ENCODE results near the gene C5orf15.
A peak's percentile ranks its signal among the peaks of the same experiment; 100 is the strongest.

C5orf15 gene

DNA sequence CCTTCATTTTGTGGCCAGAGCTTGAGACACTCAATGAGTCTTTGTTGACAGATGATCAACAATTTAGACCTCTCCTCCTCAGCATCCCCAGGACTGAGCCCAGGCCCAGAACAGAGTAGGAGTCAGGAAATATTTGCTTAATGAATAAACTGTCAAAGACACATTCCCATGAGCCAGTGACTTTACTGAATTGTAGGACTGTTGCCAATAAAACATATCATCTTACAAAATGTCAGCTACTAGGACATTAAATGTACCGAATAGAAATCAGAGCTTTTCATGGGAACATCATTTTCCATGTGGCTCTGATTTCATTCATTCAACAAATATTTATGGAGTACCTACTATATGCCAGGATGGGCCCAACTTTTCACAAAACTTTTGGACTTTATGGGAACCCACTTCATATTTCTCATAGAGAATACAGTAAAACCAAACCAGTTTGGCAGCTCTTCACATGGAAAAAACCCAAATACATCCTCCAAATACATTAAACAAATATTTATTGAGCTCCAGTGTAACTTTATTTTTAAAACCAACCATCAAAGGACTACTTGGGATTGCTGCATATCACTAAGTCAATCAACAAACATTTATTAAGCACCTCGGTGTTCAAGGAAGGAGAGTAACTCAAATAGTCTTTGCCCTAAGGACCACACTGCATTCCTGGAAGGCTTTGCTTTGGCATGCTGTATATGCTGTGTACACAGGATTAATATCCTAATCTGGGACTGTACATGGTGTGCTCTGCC is 24.9 kb upstream of the C5orf15 start:
- DNase-seq = no peak

DNA sequence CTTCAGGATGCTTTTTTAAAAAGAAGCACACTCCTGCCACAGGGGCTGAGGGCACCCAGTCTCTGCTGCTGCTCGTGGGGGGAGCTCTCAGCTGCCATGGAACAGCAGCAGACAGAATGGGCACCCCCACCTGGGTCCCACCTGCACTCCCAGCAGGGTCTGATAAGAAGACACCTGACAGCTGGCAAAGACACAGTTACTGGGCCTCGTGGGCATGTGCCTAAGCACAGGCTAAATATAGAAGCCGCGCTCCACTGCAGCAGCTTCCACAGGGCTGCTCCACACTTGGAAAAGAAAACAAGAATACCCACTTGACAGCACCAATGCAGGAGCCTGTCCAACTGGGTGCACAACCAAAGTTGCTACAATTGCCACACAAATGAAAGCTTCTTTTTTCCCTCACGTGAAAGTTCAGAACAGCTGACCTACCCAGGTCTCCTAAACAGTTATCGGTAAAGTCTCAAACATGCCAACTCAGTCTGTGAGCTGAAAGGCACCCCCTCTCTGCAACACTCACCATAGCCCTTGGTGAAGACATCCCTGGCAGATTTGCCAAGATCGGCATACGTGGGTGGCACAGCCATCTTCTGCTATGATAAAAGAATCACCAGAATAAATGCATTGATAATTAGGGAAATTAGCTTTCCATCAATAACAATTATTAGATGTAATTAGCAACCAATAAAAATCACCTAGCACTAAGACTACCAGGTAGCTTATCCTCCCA is 24.2 kb upstream of the C5orf15 start:
- no peak for DNase-seq

DNA sequence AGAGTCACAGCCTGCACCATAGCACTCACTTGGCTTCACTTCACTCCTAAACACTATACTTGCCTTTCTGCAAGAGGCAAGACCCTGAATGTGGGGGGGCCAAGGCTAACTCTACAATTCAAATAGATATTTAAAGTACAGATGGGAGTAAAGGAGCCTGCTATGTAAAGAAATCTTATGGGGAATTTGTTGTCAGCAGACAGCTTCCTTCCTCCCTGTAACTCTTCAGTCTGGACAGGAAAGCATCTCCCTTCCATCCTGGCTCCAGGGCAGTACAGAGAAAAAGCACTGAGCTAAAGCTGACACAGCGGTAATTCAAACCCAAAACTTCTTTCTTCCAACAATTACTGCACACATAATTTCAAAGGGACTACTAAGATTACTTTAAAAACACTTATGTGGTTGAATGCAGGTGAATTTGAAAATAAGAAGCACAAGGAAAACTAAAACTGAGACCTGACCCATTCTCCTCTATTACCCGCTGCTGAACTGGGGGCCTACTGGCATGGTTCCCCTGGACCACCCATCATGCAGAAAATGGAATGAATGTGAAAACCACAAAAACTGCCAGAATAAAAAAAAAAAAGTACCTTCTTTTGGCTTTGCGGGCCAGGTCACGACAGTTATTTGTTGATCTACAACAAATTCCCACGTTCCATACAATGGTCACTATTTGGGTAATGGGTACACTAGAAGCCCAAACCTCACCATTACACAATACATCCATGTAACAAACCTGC is 22.9 kb upstream of the C5orf15 start:
- no peak for DNase-seq

DNA sequence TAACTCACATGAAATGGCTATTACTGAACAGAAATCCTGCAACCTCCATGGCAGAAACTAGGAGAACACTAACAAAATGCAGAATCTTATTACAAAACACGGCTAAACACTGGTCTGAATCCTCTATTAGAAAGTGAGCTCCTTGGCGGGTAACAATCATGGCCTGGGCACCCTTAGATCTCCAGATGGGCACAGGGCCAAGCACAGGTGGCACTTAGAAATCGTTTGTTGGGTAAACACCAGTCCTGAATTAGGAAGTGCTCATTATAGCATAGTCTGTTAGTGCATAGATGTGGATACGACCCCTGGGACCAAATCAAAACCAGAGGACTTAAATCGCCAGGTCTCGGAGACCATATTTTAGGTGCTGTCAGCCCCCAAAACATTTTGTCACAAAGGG is 22.0 kb upstream of the C5orf15 start:
- DNase-seq = no peak

DNA sequence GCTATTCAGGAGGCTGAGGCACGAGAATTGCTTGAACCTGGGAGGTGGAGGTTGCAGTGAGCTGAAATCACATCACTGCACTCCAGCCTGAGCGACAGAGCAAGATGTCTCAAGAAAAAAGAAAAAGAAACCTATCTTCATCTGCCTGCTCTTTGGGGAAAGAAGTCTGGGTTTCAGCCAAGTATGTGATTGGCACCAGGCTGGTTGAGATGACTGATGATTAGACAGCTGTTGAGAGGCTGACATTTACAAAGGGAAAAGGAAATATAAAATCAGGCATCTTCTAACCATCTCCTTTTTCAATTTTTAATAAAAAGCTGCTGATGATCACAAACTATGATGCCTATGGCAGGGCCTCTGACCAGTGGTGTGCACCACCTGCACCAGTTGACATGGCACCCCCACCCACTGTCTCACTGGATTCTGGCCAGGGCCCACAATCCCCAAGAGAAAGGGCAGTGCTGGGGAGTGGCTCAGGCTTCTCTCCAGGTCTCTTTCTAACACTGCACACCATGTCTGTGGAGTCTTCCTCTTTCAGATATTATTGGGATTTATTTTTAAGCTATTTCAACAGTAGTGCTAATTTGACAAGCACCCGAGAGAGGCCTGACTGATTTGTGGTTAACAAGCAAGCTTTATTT is 17.2 kb upstream of the C5orf15 start:
- DNase-seq = no peak

DNA sequence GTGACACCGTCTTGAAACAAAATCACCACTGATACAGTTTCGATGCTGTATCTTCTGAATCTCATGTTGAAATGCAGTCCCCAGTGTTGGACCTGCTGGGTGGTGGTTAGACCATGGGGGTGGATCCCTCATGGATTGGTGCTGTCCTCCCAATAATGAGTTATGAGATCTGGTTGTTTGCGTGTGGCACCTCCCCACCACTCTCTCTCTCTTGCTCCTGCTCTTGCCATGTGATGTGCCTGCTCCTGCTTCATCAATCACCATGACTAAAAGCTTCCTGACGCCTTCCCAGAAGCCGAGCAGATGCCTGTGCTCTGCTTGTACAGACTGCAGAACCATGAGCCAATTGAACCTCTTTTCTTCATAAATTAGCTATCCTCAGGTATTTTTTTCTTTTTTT is 15.2 kb upstream of the C5orf15 start:
- DNase-seq = no peak

DNA sequence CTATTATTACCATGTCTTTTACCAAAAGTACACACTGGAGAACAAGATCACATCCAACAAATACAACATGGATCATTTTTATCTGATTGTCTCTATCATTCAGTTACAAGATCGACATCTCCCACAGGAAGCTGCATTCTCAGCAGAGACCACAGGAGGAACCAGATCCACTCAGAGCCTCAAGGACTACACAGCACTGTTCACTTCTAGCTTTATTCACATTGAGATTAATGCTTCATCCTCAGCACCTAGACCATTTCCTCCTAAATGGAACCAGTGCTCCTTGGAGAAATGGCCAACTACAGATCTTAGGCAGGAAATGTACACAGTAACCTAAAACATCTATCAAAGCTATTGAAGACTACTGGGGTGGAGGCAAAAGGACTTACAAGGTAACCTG is 13.3 kb upstream of the C5orf15 start:
- DNase-seq = no peak

DNA sequence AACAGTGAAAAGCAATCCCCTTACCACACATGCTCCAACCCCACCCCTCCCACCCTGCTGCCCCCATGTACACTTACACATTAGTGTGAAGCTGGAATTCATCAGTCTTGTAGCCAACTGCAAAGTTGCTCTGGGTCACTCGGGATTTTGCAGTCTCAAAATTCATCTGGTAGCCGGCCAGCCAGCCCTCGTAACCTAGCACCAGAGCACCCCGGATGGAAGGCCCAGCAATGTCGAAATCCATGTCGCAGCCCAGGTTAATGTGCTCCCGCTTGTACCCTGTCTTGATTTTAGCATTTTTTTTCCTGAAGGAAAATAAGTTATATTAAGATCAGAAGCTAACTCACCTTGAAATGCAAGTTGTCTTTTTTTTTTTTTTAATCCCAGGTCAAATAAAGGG is 12.2 kb upstream of the C5orf15 start:
- no peak for DNase-seq

DNA sequence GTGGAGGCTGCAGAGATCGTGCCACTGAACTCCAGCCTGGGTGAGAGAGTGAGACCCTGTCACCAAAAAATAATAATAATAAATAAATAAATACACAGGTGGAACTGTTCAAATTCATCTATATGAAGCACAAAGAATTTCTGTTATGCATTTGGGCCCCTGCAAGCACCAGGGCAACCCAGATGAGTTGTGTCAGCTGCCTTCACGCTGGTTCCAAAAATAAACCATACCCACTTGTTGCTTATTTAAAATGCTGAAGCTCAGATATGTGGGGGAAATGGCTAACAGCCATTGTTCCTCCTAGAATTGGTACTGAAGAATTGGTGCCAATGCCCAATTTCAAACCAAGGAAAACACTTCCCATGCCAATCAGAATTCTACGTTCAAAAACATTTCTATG is 10.5 kb upstream of the C5orf15 start:
- DNase-seq = no peak

DNA sequence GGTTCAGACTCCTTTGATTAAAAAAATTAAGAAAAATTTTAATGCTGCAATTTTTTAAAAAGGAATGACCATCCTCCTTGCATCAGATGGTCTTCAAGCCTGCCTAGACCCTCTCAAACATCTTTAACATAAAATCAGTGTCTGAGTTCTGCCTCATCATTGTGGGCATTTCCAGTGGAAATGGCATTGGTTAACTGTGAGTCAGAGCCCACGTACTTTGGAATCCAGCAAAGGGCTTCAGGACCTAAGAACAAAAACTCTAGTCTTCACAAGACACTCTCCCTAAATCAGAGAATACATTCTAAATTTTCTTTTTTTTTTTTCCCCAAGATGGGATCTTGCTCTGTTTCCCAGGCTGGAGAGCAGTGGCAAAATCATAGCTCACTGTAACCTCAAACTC is 9.4 kb upstream of the C5orf15 start:
- no peak for DNase-seq

DNA sequence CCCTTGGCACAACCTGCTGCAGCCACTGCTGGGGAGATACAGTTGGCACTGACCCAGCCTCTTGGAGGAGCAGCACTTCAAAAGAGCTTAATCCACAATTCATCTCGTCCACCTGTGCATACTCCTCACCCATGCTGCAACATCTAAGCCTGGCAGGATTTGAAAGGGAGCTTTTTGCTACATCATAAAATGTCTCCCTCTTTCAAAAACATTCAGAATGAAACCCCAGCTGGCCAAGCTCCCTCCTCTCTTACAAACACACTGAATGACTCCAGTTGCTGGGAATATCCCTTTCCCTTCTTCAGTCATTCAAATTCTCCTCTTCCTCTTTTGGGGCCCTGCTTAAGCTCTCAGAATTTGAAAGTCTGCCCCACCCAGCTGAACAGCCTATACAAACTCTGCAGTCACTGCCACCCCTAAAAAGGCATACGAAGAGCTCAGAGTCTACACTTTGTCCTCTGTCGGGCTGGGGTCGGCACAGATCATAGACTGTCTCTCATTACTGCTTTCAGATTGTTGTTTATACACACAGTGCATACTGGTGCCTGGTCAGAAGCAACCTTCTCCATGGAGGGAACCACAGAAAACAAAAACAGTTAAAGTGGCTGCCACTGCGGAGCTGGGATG is 8.8 kb upstream of the C5orf15 start:
- DNase-seq = no peak

DNA sequence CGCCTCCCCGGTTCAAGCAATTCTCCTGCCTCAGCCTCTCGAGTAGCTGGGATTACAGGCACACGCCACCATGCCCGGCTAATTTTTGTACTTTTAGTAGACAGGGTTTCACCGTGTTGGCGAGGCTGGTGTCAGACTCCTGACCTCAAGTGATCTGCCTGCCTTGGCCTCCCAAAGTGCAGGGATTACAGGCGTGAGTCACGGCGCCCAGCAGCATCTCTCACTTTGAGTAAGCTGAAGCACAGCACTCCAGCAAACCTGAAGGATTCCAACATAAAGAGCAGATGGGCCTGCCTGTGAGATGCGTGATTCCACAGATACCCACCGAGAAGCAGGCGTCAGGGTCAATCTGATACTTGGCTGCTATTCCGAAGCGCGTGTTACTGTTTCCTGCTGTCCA is 7.1 kb upstream of the C5orf15 start:
- peak; percentile 23 for DNase-seq

DNA sequence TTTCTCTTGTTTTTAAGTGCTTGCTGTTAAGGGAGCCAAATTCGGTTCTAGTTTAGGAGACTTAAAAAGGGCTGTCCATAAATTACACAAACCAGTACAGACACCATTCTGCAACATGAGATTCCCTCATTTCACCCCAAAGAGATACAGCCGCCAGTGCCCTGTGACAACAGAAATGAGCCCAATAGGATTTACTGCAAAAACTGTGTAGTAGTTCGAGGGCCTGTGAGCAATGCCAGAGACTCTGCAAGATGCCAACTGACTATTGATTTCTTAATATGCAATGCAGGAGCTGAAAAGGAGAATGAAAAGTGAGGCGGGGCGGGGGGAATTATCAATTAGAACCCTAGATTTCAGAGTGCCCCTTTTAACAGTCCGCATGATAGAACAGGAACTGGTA is 5.7 kb upstream of the C5orf15 start:
- DNase-seq = no peak

DNA sequence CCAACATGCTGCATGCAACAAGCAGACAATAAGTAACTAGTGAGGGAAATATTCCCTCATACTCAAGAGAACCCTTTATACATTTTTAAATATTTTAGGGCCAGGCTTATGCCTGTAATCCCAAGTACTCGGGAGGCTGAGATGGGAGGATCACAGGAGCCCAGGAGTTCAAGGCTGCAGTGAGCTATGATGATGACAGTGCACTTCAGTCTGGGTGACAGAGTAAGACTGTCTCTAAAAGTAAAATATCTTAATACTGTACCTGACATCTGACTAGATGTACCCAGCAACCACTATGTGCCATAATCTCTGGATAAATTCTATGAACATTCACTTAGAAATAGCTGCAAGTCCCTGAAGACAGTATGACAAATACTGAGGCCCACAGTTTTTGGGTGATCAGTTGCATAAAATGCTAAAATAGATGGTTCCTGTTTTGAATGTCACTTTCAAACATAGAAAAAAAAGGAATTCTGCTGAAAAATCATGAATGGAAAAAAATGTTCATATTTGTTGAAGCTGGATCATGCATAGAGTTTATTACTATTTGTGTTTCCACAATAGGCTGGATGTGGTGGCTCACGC is 2.0 kb upstream of the C5orf15 start:
- DNase-seq = no peak

DNA sequence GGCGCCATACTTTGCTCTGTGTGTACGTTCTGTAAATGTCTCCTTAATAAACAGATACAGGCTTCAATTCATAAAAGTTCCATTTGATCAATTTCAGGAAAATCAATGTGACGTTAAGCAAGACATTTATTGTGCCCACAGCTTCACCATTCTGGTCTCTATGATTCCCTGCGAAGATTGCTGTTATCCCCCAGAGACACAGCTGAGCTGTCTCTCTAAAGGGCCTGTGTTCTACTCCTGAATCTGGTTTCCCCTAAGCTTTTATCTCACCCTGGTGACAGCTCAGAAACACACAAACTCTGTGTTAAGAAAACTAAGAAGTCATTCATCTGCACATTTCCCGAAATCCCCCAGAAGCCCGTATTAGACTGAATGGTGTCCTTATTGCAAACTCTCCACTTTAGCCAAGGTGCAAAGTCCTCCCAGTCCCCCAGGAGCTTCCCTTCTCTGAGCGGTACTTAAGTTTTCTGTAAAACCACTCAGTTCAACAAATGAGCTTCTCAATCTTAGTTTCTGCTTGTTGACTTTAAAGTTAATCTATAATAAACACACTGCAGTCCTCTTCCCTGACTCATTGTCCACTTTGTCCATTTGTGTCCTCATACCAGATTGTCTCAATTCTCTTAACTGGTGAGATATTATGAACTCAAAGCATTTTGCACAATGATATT is 1.4 kb upstream of the C5orf15 start:
- DNase-seq = no peak

DNA sequence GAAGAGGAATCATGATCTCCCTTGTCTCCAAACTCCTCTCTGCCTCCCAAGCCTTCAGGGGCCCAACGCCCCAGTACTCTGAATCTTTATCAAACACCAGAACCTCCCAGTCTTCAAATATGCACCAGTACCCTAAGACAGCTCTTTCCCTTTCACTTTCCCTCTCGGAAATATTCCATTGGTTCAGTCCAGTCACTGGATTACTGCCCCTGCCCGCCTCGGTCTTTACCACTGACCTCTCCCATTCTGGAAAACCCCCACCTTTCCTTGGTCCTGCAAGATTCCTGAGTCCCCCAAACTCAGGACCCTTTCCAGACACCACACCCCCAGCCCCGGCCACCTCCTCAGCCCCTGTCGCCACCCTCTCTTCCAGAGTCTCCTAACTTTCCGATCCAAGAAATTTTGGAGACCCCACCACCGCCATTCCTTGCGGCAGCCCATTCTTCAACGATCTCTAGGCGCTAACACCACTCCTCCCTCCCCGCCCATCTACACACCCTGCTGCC is 674 bp downstream of the C5orf15 start:
- DNase-seq = no peak

DNA sequence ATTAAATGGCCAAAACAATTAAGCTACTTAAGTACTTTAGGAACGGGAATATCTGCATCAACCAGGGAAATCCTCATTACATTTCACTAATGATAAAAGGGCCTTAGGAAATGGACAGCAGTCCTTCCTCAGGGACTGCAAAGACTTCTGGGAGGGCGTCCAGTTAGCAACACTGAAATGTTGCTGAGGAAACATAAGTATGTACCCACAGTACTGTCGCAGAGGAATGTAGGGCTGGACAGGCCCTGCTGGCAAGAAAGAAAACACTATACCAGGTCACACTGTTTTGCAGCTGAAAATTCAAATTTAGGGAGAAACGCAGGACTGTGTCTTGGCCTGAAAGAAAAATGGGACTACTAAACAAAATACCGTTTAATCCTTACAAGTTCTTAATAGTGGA is 1.3 kb downstream of the C5orf15 start:
- no peak for DNase-seq

DNA sequence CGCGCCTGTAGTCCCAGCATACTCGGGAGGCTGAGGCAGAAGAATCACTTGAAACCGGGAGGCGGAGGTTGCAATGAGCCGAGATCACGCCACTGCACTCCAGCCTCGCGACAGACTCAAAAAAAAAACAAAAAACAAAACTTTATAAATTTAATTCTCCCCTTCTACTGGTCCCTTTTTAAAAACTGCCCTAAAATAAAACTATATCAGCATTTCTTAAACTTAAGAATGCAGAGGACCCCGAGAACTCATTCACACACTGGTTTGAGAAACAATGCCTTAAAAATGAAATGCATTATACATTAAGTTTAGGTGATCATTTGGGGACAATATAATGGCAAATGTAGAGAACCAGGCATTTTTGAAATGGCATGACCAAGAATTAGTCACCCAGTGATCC is 2.3 kb downstream of the C5orf15 start:
- no peak for DNase-seq

DNA sequence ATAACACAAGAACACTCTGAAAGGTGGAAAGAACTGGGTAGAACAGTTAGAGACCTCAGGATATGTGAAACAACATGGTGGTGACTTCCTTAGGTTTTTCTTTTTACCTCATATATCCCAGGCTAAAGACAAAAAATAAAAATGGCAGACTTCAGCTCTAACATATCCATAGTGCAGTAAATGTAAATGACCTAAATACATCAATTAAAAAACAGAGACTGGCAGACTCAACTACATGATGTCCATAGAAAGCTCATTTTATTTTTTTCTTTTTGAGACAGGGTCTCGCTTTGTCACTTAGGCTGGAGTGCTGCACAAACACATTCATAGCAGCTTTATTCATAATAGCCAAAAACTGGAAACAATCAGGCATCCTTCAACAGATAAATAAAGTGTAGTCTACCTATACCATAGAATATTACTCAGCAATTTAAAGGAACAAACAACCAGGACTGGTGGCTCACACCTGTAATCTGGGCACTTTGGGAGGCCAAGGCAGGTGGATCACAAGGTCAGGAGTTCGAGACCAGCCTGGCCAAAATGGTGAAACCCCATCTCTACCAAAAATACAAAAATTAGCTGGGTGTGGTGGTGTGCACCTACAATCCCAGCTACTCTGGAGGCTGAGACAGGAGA is 4.8 kb downstream of the C5orf15 start:
- no peak for DNase-seq

DNA sequence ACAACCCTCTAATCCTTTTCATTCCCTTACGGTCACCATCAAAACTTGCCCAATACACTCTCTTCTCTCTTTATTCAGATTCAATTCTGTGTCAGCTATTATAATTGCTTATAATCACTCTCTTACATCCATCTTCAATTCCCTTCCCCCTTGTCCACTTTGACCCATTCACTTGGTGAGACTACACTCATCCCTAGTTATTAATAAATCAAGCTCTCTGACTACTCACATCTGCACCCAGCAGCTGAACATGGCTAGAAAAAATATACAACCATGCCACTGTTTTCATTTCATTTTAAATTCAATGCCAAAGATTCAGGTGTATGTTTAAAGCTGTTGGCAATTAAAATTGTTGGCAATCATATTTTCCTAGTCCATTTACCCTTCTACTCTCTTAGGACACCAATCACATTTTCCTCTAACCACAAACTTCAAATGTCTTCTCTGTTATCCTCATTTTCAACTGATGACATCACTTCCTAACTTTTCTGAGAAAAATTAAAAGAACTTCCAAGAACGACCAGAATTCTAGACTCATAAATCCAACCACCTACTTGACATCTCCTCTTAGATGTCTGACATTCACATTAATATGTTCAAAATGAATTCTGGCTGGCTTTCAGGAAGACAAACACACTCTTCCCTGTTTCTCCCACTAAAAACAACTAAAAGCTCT is 5.5 kb downstream of the C5orf15 start:
- no peak for DNase-seq

DNA sequence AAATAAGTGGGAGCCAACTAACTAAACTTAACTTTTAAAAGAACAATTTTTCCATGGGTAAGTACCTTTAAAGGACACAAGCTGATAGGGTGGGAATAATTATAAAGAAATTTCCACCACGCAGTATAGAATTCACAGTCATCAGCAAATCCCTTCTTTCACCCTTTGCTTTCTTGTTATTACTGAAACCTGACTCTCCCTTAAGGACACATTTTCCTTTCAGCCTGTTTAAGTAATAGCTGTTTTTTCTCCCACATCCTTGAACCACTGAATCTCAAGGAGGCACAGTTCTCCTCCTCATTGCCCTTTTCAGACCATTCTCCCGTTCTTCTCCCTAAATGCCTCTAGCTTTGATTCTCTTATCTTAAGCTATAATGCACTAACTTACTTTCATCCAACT is 6.3 kb downstream of the C5orf15 start:
- DNase-seq = no peak
